GM20000 (cell line): Measurements from ENCODE around the gene PPARA.

ENCODE experiments used
- DNase-seq: peaks from one replicate; pipeline ENCODE4 v3.0.0; 2012; ENCODE audit warnings: low spot score
- TF ChIP-seq, protein P1 (sequence below): IDR thresholded peaks from 2 replicates; pipeline ENCODE4 v1.5.1; 2012; ENCODE audit warnings: mild to moderate bottlenecking, control low read depth; ENCODE audit errors: extremely low read depth, missing control alignments

PPARA gene

DNA sequence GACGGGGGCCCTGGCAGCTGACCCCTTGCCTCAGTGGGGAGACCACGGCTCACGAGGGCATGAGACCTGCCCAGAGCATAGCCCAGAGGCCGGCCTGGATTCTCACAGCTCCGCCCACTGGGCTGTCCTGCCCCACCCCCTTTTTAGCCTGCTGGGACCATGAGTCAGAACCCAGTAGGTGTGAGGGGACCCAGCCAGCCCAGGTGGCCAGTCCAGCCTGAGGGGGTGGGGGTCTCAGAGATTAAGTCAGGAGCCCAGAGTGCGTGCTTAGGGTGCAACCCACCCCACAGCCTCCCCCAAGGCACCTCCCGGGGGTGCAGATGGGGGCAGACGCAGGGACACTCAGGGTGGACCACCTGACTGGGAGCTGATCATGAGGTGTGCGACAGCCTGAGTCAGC lies 40.1 kb upstream of the PPARA start:
- TF ChIP-seq, protein P1, sequence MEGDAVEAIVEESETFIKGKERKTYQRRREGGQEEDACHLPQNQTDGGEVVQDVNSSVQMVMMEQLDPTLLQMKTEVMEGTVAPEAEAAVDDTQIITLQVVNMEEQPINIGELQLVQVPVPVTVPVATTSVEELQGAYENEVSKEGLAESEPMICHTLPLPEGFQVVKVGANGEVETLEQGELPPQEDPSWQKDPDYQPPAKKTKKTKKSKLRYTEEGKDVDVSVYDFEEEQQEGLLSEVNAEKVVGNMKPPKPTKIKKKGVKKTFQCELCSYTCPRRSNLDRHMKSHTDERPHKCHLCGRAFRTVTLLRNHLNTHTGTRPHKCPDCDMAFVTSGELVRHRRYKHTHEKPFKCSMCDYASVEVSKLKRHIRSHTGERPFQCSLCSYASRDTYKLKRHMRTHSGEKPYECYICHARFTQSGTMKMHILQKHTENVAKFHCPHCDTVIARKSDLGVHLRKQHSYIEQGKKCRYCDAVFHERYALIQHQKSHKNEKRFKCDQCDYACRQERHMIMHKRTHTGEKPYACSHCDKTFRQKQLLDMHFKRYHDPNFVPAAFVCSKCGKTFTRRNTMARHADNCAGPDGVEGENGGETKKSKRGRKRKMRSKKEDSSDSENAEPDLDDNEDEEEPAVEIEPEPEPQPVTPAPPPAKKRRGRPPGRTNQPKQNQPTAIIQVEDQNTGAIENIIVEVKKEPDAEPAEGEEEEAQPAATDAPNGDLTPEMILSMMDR: no peak
- no peak for DNase-seq

DNA sequence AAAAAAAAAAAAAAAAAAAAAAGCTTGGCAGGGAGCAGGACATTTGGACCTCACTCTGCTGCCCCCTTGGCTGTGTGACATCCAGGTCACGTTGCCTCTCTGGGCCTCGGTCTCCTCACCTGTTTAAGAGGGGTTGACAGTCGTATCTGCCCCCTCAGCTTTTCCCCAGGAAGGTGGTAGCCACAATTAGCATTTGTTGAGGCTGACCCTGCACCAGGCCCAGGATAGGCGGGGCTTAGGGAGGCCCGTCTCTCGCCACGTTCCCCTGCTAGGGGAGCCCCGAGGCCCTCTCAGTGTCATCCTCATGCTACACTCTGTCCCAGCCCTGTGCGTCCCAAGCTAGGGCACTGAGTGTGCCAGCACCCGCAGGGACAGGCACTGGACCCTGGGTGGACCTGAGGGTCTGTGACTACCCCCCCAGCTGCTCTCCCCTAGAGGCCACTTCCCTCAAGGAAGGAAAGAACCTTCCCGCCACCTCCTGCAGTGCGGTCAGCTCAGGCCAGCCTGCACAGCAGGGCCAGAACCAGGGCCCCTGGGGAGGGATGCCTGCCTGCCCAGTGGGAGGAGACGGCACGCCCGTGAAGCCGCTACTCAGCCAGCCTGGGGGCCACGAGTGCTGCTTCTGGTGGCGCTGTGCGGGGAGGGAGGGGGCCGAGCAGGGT lies 38.5 kb upstream of the PPARA start:
- TF ChIP-seq, protein P1: no peak

DNA sequence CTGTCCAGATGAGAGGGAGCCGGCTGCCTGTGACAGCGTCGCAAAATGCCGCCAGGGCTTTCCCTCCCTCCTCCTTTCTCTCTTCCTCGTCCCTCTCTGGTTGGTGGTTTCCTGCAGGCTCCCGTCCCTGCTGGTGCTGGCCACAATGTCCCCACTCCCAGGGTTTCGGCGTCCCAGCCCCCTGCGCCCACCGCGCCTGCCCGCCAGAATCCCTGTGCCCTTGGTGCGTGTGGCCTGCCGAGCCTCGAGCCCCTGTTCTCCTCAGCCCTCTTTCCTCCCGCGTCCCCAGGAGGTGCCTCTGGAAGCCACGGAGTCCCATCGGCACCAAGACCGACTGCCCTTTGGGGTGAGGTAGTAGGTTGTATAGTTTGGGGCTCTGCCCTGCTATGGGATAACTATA lies 37.9 kb upstream of the PPARA start:
- DNase-seq: no peak
- TF ChIP-seq, protein P1: no peak

More for the DNA sequence above, 38.5 kb upstream of the PPARA start:
- DNase-seq: no peak

DNA sequence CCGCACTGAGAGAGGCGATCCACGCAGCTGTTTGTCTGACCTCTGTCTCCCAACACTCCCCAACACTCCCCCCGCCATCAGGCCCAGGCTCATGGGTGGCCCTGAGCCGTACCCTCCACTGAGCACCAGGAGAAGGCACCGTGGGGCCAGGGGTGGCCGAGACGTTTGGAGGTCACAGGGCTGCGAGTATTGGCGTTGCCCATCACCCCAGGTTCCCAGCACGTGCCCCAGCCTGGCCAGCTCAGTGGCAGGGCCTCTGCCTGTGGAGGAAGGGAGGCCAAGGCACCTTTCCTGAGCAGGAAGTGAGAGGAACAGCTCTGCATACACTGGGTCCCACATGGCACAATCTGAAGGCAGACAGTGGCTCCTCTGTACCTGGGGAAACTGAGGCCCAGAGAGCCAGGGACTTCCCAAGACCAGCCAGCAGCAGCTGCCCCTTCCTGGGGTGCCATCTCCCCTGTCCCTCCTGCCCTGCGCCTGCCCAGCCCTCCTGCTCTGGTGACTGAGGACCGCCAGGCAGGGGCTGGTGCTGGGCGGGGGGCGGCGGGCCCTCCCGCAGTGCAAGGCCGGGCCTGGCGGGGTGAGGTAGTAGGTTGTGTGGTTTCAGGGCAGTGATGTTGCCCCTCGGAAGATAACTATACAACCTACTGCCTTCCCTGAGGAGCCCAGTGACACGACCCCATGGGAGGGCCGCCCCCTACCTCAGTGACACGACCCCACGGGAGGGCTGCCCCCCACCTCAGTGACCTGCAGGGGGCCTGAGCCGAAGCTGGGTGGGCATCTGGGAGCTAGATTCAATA lies 37.0 kb upstream of the PPARA start:
- TF ChIP-seq, protein P1: no peak
- DNase-seq: no peak

DNA sequence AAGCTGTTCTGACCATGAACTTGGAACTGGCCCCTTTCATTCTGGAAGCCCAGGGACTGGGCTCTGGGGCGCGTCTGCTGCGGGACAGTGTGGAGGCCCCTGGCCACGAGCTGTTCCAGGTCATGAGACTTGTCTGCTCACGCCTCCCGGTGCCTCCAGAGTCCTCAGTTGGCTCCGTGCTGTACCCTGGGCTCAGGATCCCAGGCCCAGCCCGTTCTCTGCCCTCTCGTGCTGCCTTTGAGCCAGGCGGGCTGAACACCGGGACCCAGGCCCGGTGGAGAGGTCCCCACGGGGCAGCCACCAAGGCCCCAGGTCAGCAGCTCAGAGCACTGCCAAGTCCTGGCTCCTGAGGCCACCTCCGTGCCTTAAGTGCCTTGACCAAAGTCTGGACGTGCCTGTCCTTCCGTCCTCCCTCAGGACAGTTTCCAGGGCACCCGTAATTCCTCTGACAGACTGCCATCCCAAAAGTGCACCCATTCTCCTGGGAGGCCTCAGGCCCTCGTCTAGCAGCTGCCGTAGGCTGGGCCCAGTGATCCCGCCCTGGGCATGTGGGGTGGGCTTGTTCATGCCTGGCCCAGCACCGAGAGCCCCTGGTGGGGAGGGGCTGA lies 36.3 kb upstream of the PPARA start:
- TF ChIP-seq, protein P1: no peak
- DNase-seq: no peak

DNA sequence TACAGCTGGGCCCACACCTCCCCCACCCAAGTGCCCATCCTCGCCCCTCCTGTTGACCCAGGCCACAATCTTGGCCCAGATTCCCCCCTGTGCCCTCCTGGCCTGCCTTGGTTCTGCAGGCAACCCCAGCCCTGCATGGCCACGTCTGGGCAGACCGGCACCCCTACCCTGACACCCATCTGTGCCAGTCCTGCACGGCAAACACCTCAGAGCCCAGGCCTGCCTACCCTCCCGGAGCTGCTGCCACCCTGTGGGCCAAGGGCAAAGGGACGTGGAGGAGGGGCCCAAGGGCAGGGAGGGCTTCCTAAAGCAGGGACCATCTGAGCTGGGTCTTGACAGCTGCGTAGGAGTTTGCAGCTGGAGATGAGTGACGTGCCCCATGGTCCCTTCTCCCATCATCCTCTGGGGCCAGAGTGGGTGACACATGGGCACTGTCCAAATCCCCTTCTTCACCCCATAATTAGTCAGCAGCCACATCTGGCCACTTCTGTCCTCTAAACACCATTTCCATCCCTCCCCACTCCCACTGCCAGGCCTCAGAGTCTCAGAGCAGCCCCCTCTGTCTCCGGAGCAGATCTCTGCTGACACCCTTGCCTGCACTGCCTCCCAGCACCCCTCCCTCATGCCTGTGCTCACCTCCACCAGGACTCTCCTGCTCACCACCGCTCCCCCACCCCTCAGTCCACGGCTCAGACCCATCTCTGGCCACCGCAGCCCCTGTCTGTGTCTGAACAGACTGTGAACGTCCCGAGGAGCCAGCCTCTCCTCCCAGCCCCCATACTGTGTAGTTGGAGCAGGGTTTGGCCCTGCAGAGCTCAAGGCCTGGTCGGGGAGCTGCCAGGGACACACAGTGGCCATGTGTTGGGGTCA lies 35.6 kb upstream of the PPARA start:
- no peak for DNase-seq
- TF ChIP-seq, protein P1: no peak
